OCI-LY7 (cell line): ENCODE data around the gene DOCK3. TPM values are rescaled to one million over a fixed set of nuclear protein-coding genes. Genes with fewer than 3 reads are reported as not detected.

ENCODE experiments used
- BruUV-seq: library from RNA; stranded (reverse); fragments of 400-500 nt; replicated peaks from 2 replicates; lab custom pipeline; 2021; lab: Mats Ljungman, UMichigan
- CTCF ChIA-PET: fragments of 300-600 bp; sonication (Branson Sonifier 250); formaldehyde crosslinking; loops from one replicate; lab custom pipeline; 2022; ENCODE audit warnings: antibody characterized with exemption; ENCODE audit not compliant: unreplicated experiment; lab: Charles Lee
- POLR2A ChIA-PET: fragments of 300-600 bp; sonication (Branson Sonifier 250); formaldehyde crosslinking; loops from one replicate; lab custom pipeline; 2022; ENCODE audit warnings: antibody characterized with exemption; lab: Charles Lee
- DNase-seq: peaks from one replicate; pipeline ENCODE4 v3.0.0-alpha.2; 2015; ENCODE audit warnings: low spot score
- H2AFZ ChIP-seq: fragments of 200-600 bp; sonication (generic), shearing (Covaris generic); 2 replicates; pipeline ENCODE4 v1.6.1; 2014; ENCODE audit warnings: mild to moderate bottlenecking, antibody characterized with exemption, low read length, moderate library complexity
- H3K27ac ChIP-seq: fragments of 200-600 bp; sonication (generic); 2 replicates; pipeline ENCODE4 v1.5.1; 2014; ENCODE audit warnings: mixed run types, low read depth, mild to moderate bottlenecking, moderate library complexity, low read length, inconsistent platforms; ENCODE audit not compliant: poor library complexity, severe bottlenecking
- H3K36me3 ChIP-seq: fragments of 200-600 bp; sonication (generic); 2 replicates; pipeline ENCODE4 v1.6.1; 2014; ENCODE audit warnings: mild to moderate bottlenecking, antibody characterized with exemption, low read length, moderate library complexity, mixed read lengths; ENCODE audit not compliant: insufficient read depth
- H3K4me1 ChIP-seq: fragments of 200-600 bp; sonication (generic); 2 replicates; pipeline ENCODE4 v1.5.1; 2014; ENCODE audit warnings: mild to moderate bottlenecking, low read length; ENCODE audit not compliant: insufficient read depth, poor library complexity, severe bottlenecking
- H3K4me2 ChIP-seq: fragments of 200-600 bp; sonication (generic); 2 replicates; pipeline ENCODE4 v1.6.1; 2014; ENCODE audit warnings: mild to moderate bottlenecking, low read length
- H3K4me3 ChIP-seq: fragments of 200-600 bp; sonication (generic); 2 replicates; pipeline ENCODE4 v1.5.1; 2014; ENCODE audit warnings: mild to moderate bottlenecking, low read depth, low read length; ENCODE audit not compliant: poor library complexity, severe bottlenecking
- H3K79me2 ChIP-seq: fragments of 200-600 bp; sonication (generic); 2 replicates; pipeline ENCODE4 v1.6.1; 2016; ENCODE audit warnings: low read depth, mild to moderate bottlenecking, low read length, moderate library complexity, mixed read lengths; ENCODE audit not compliant: insufficient read depth
- H3K9me2 ChIP-seq: fragments of 200-600 bp; sonication (generic); 2 replicates; pipeline ENCODE4 v1.6.1; 2016; ENCODE audit warnings: mild to moderate bottlenecking, low read length, mixed read lengths; ENCODE audit not compliant: insufficient read depth
- H3K9me3 ChIP-seq: fragments of 200-600 bp; sonication (generic); 2 replicates; pipeline ENCODE4 v1.6.1; 2014; ENCODE audit warnings: mild to moderate bottlenecking, mixed run types, low read length, mixed read lengths
- H4K20me1 ChIP-seq: fragments of 200-600 bp; sonication (generic); 2 replicates; pipeline ENCODE4 v1.6.1; 2014; ENCODE audit warnings: mild to moderate bottlenecking, antibody characterized with exemption, low read length, moderate library complexity, mixed read lengths; ENCODE audit not compliant: insufficient read depth
- CTCF ChIP-seq: fragments of 200-600 bp; sonication (generic); conservative IDR thresholded peaks from 2 replicates; pipeline ENCODE4 v1.5.1; 2014; ENCODE audit warnings: mild to moderate bottlenecking, antibody characterized with exemption, low read length, moderate library complexity, mixed read lengths
- EZH2phosphoT487 ChIP-seq: fragments of 200-600 bp; sonication (generic); IDR thresholded peaks from 2 replicates; pipeline ENCODE4 v1.6.1; 2018; ENCODE audit warnings: low read depth, borderline replicate concordance, mild to moderate bottlenecking, mixed run types, antibody characterized with exemption, low read length, moderate library complexity, mixed read lengths
- intact Hi-C: fragments of 100-400 bp; cut with micrococcal nuclease; formaldehyde crosslinking; loops from one replicate; pipeline ENCODE4 v1.10.0; 2022; ENCODE audit not compliant: unreplicated experiment
- total RNA-seq, 2 experiments: library from RNA; depleted of rRNA in 1 of 2; stranded (reverse); fragments of >200 nt in 1 of 2; shearing (Covaris generic) in 1 of 2; gene quantifications; 2 replicates each; pipeline ENCODE4 v1.2.3, GENCODE V29; 2014 to 2022

DOCK3 gene
- total RNA-seq, 2 experiments from 2014 or later: not detected

GRCh38 chr3:51391566-51392354 is 717.0 kb downstream of the DOCK3 start:
- Histone ChIP-seq H3K79me2 (peaks cover 67% of the 10 kb centered on the region), H4K20me1 (peaks cover 50% of the 10 kb centered on the region), H3K36me3 (peaks cover 85% of the 10 kb centered on the region), H2AFZ (no peak overlapping the region), H3K4me2 (peak overlapping the region; percentile 90), H3K9me2 (no peaks in the 10 kb centered on the region), H3K9me3 (no peaks in the 10 kb centered on the region), H3K4me1 (peaks cover 82% of the 10 kb centered on the region), H3K4me3 (peak overlapping the region; percentile 86), H3K27ac (peak overlapping the region; percentile 63)
- TF ChIP-seq EZH2phosphoT487 (no peak), CTCF (no peak)
- BruUV-seq: no TSS peak
- ChIA-PET POLR2A (no interaction called here), CTCF (no interaction called here)
- peak; percentile 59 for DNase-seq
- intact Hi-C loops: loop anchor here (1.0 to 2.0 kb wide), 2 partner anchors 108 to 775 kb away; partner anchors contain the start of gene MAPKAPK3

GRCh38 chr3:51392355-51393133 is 717.8 kb downstream of the DOCK3 start:
- ChIA-PET POLR2A (no interaction called here), CTCF (no interaction called here)
- DNase-seq: no peak
- Histone ChIP-seq H4K20me1 (peaks cover 50% of the 10 kb centered on the region), H3K4me3 (peak overlapping the region; percentile 86), H3K9me3 (no peaks in the 10 kb centered on the region), H2AFZ (no peak overlapping the region), H3K36me3 (peaks cover 86% of the 10 kb centered on the region), H3K79me2 (peaks cover 60% of the 10 kb centered on the region), H3K4me1 (peaks cover 74% of the 10 kb centered on the region), H3K9me2 (no peaks in the 10 kb centered on the region), H3K4me2 (peak overlapping the region; percentile 90), H3K27ac (peak overlapping the region; percentile 63)
- BruUV-seq: no TSS peak
- intact Hi-C loops: no loop called here
- TF ChIP-seq EZH2phosphoT487 (no peak), CTCF (no peak)
